ENCODE results near the gene TXNRD3.

The TXNRD3 gene

DNA sequence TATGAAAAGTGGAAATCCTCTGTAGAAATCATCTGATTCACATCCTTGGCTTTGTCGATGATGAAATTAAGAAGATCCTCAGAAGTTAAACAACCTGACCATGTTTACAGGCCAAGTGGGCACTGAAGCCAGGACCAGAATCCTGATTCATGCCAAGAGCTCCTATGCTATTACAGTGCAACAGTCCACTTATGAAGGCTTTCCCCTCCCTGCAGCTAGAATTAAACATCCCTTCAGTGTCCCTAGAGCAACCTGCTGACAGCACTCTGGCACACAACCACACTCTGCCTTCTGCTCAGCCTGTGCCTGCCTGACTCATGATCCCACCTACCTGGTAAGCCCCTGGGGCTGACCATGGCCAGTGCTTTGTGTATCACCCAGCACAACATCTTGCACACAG, 33.8 kb downstream of the TXNRD3 start:
- Histone ChIP-seq H3K27ac (ENCODE audit: low read depth in 2 of 2, low read length in 2 of 2) (no peak overlapping the region), H3K9ac (ENCODE audit: low read depth in 1 of 2, low read length in 2 of 2) (no peak overlapping the region), H3K4me1 (ENCODE audit: control insufficient read depth in 2 of 2, insufficient read depth in 2 of 2, low read length in 2 of 2) (no peaks in the 10 kb centered on the region), H3K4me3 (ENCODE audit: low read length in 2 of 2) (no peak overlapping the region), H3K36me3 (ENCODE audit: control insufficient read depth in 2 of 2, insufficient read depth in 2 of 2, low read length in 2 of 2) (no peaks in the 10 kb centered on the region), H3K27me3 (ENCODE audit: control insufficient read depth in 2 of 2, insufficient read depth in 2 of 2, low read length in 2 of 2) (no peaks in the 10 kb centered on the region), H3K9me3 (ENCODE audit: control insufficient read depth in 2 of 2, low read length in 2 of 2) (no peaks in the 10 kb centered on the region)

DNA sequence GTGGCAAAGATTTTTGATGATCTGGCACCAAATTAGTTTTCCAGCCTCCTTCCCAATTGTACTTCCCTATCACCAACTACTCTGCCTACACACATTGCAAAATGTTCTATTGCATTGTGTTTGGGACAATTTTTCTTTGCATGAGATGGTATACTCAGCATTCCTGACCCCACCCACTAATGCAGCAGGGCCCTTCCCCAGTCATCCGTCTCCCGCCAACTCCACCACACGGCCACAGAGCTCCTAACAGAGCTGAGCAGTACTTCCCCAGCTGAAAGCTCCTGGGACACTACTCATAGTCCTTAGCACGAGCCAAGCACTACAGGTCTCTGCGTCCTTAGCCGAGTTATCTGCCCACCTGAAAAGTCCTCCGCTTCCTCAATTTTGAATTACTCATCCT, 34.2 kb downstream of the TXNRD3 start:
- Histone ChIP-seq H3K9me3 (ENCODE audit: control insufficient read depth in 2 of 2, low read length in 2 of 2) (no peaks in the 10 kb centered on the region), H3K4me1 (ENCODE audit: control insufficient read depth in 2 of 2, insufficient read depth in 2 of 2, low read length in 2 of 2) (no peaks in the 10 kb centered on the region), H3K9ac (ENCODE audit: low read depth in 1 of 2, low read length in 2 of 2) (no peak overlapping the region), H3K27me3 (ENCODE audit: control insufficient read depth in 2 of 2, insufficient read depth in 2 of 2, low read length in 2 of 2) (no peaks in the 10 kb centered on the region), H3K4me3 (ENCODE audit: low read length in 2 of 2) (no peak overlapping the region), H3K36me3 (ENCODE audit: control insufficient read depth in 2 of 2, insufficient read depth in 2 of 2, low read length in 2 of 2) (no peaks in the 10 kb centered on the region), H3K27ac (ENCODE audit: low read depth in 2 of 2, low read length in 2 of 2) (no peak overlapping the region)

DNA sequence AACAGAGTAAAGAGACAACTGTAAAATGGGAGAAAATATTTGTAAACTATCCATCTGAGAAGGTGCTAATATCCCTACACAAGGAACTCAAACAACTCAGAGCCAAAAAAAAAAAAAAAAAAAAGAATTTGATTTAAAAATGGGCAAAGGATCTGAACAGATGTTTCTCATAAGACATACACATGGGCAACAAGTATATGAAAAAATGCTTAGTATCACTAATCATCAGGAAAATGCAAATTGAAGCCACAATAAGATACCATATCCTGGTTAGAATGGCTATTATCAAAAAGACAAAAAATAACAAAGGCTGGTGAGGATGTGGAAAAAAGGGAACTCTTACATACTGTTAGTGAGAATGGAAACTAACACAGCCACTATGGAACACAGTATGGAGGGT, 36.2 kb downstream of the TXNRD3 start:
- Histone ChIP-seq H3K27me3 (ENCODE audit: control insufficient read depth in 2 of 2, insufficient read depth in 2 of 2, low read length in 2 of 2) (no peaks in the 10 kb centered on the region), H3K36me3 (ENCODE audit: control insufficient read depth in 2 of 2, insufficient read depth in 2 of 2, low read length in 2 of 2) (no peaks in the 10 kb centered on the region), H3K9me3 (ENCODE audit: control insufficient read depth in 2 of 2, low read length in 2 of 2) (no peaks in the 10 kb centered on the region), H3K9ac (ENCODE audit: low read depth in 1 of 2, low read length in 2 of 2) (no peak overlapping the region), H3K27ac (ENCODE audit: low read depth in 2 of 2, low read length in 2 of 2) (no peak overlapping the region), H3K4me1 (ENCODE audit: control insufficient read depth in 2 of 2, insufficient read depth in 2 of 2, low read length in 2 of 2) (no peaks in the 10 kb centered on the region), H3K4me3 (ENCODE audit: low read length in 2 of 2) (no peak overlapping the region)

DNA sequence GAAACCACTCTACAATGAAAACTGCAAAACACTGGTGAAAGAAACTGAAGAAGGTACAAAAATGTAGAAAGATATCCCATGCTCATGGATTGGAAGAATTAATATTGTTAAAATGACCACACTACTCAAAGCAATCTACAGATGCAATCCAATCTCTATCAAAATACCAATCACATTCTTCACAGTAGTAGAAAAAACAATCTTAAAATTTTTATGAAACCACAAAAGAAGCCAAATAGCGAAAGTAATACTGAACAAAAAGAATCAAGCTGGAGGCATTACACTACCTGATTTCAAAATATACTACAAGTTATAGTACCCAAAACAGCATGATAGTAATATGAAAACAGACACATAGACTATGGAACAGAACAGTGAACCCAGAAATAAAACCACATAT, 36.9 kb downstream of the TXNRD3 start:
- H3K4me3 ChIP-seq (ENCODE audit: low read length in 2 of 2): no peak overlapping the region
- H3K27me3 ChIP-seq (ENCODE audit: control insufficient read depth in 2 of 2, insufficient read depth in 2 of 2, low read length in 2 of 2): no peaks in the 10 kb centered on the region
- H3K9ac ChIP-seq (ENCODE audit: low read depth in 1 of 2, low read length in 2 of 2): no peak overlapping the region
- H3K36me3 ChIP-seq (ENCODE audit: control insufficient read depth in 2 of 2, insufficient read depth in 2 of 2, low read length in 2 of 2): peaks cover 0 to 3% of the 10 kb centered on the region in 2 donors
- no peaks in the 10 kb centered on the region for H3K4me1 ChIP-seq (ENCODE audit: control insufficient read depth in 2 of 2, insufficient read depth in 2 of 2, low read length in 2 of 2)
- H3K27ac ChIP-seq (ENCODE audit: low read depth in 2 of 2, low read length in 2 of 2): no peak overlapping the region
- H3K9me3 ChIP-seq (ENCODE audit: control insufficient read depth in 2 of 2, low read length in 2 of 2): no peaks in the 10 kb centered on the region

DNA sequence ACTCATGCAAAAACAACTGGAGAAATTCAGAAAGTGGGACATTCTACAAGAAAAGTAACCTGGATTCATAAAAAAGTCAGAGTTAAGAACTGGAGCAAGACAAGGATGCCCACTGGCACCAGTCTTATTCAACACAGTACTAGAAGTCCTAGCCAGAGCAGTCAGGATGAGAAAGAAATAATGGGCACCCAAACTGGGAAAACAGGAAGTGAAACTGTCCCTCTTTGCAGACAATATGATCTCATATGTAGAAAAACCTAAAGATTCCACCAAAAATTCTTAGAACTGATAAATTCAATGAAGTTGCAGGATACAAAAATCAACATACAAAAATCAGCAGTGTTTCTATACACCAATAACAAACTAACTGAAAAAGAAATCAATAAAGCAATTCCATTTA, 37.4 kb downstream of the TXNRD3 start:
- no peaks in the 10 kb centered on the region for H3K4me1 ChIP-seq (ENCODE audit: control insufficient read depth in 2 of 2, insufficient read depth in 2 of 2, low read length in 2 of 2)
- H3K4me3 ChIP-seq (ENCODE audit: low read length in 2 of 2): no peak overlapping the region
- H3K9ac ChIP-seq (ENCODE audit: low read depth in 1 of 2, low read length in 2 of 2): no peak overlapping the region
- no peak overlapping the region for H3K27ac ChIP-seq (ENCODE audit: low read depth in 2 of 2, low read length in 2 of 2)
- H3K27me3 ChIP-seq (ENCODE audit: control insufficient read depth in 2 of 2, insufficient read depth in 2 of 2, low read length in 2 of 2): no peaks in the 10 kb centered on the region
- H3K36me3 ChIP-seq (ENCODE audit: control insufficient read depth in 2 of 2, insufficient read depth in 2 of 2, low read length in 2 of 2): peaks cover 0 to 3% of the 10 kb centered on the region in 2 donors
- no peaks in the 10 kb centered on the region for H3K9me3 ChIP-seq (ENCODE audit: control insufficient read depth in 2 of 2, low read length in 2 of 2)

DNA sequence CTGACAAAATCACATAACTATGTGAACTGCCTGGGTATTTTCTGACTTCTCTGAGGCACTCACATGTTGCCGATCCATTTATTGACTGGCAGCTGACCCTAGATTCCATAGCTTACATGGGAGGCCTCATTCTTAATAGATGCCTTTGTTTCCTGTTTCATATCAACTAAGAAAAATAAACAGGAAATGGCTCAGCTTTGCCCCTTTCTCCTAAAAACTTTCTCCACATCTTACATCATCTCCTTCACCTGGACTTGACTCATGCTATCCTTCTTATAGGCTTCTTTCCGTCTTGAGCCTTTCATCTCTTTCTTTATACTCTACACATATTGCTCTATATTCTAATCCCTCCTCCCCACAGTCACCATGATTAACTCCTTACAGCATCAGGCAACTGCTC, 38.0 kb downstream of the TXNRD3 start:
- Histone ChIP-seq H3K4me3 (ENCODE audit: low read length in 2 of 2) (no peak overlapping the region), H3K9ac (ENCODE audit: low read depth in 1 of 2, low read length in 2 of 2) (no peak overlapping the region), H3K27ac (ENCODE audit: low read depth in 2 of 2, low read length in 2 of 2) (no peak overlapping the region), H3K4me1 (ENCODE audit: control insufficient read depth in 2 of 2, insufficient read depth in 2 of 2, low read length in 2 of 2) (no peaks in the 10 kb centered on the region), H3K9me3 (ENCODE audit: control insufficient read depth in 2 of 2, low read length in 2 of 2) (no peaks in the 10 kb centered on the region), H3K27me3 (ENCODE audit: control insufficient read depth in 2 of 2, insufficient read depth in 2 of 2, low read length in 2 of 2) (no peaks in the 10 kb centered on the region), H3K36me3 (ENCODE audit: control insufficient read depth in 2 of 2, insufficient read depth in 2 of 2, low read length in 2 of 2) (peaks cover 0 to 3% of the 10 kb centered on the region in 2 donors)

DNA sequence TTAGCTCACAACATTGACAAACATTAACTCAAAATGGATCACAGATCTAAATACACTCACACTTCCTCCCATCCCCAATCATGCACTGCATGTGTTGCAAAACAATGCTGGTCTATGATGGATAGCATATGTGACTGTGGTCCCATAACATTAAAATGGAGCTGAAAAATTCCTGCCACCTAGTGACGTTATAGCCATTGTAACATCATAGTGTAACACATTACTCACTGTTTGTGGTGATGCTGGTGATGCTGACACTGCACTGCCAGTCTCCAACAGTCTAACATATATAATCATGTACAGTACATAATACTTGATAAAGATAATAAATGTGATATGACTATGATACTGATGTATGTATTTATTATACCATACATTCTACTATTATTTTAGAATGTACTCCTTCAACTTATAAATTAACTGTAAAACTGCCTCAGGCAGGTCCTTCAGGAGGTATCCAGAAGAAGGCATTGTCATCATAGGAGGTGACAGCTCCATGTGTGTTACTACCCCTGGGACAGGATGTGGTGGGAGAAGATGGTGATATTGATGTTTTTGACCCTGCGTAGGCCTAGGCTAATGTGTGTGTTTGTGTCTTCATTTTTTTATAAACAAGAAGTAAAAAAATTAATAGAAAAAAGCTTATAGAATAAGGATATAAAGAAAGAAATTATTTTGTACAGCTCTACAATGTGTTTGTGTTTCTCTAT, 41.3 kb downstream of the TXNRD3 start:
- Histone ChIP-seq H3K27me3 (ENCODE audit: control insufficient read depth in 2 of 2, insufficient read depth in 2 of 2, low read length in 2 of 2) (no peaks in the 10 kb centered on the region), H3K9me3 (ENCODE audit: control insufficient read depth in 2 of 2, low read length in 2 of 2) (no peaks in the 10 kb centered on the region), H3K4me3 (ENCODE audit: low read length in 2 of 2) (no peak overlapping the region), H3K36me3 (ENCODE audit: control insufficient read depth in 2 of 2, insufficient read depth in 2 of 2, low read length in 2 of 2) (peaks cover 3 to 8% of the 10 kb centered on the region in 2 donors), H3K27ac (ENCODE audit: low read depth in 2 of 2, low read length in 2 of 2) (no peak overlapping the region), H3K4me1 (ENCODE audit: control insufficient read depth in 2 of 2, insufficient read depth in 2 of 2, low read length in 2 of 2) (no peaks in the 10 kb centered on the region), H3K9ac (ENCODE audit: low read depth in 1 of 2, low read length in 2 of 2) (no peak overlapping the region)

DNA sequence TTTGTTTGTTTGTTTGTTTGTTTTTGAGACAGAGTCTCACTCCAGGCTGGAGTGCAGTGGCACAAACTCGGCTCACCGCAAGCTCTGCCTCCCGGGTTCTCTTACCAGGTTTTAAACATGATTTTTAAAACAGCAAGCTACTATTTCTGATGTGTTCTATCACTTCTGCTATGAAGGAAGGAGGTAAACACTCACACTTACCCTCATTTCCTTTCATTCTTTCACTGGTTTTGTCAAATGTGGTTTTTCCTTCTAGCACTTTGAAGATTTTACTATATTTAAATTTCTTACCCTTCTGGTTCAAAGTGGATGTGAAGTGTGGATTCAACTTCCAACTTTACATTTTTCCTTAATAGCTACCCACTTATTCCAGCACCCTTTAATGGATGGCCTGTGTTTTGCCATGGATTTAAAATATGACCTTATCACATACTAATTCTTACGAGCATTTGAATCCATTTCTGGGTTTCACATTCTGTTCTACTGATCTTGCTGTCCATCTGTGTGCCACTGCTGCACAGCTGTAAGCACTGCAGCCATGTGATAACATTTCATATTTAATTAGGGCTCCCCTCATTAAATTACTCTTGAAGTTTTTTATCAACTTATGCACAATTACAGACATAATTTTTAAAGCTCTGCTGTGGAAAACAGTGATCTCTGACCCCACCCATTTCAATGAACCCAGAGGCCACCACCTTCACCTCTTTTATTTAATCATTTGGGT, 42.3 kb downstream of the TXNRD3 start:
- Histone ChIP-seq H3K27ac (ENCODE audit: low read depth in 2 of 2, low read length in 2 of 2) (no peak overlapping the region), H3K9ac (ENCODE audit: low read depth in 1 of 2, low read length in 2 of 2) (no peak overlapping the region), H3K27me3 (ENCODE audit: control insufficient read depth in 2 of 2, insufficient read depth in 2 of 2, low read length in 2 of 2) (no peaks in the 10 kb centered on the region), H3K4me3 (ENCODE audit: low read length in 2 of 2) (no peak overlapping the region), H3K4me1 (ENCODE audit: control insufficient read depth in 2 of 2, insufficient read depth in 2 of 2, low read length in 2 of 2) (no peaks in the 10 kb centered on the region), H3K36me3 (ENCODE audit: control insufficient read depth in 2 of 2, insufficient read depth in 2 of 2, low read length in 2 of 2) (peaks cover 3 to 8% of the 10 kb centered on the region in 2 donors), H3K9me3 (ENCODE audit: control insufficient read depth in 2 of 2, low read length in 2 of 2) (no peaks in the 10 kb centered on the region)

DNA sequence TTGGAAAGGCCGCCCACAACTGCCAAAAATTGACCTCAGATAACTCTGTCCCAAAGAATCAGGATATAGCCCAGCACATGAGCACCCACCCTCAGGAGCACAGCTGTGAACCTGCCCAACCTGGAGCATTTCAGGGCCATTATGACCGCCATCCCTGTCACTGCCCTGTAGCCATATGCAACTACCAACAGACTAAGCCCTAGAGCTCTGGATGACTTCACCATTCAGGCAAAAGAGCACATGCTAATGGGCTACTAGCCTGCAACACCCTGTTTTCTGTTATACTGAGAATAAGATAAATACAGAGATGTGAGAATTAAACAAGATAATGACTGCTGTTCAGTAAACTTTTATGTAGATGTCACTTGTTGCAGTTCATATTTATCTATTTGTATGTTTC, 45.0 kb downstream of the TXNRD3 start:
- no peaks in the 10 kb centered on the region for H3K27me3 ChIP-seq (ENCODE audit: control insufficient read depth in 2 of 2, insufficient read depth in 2 of 2, low read length in 2 of 2)
- H3K4me3 ChIP-seq (ENCODE audit: low read length in 2 of 2): no peak overlapping the region
- H3K9me3 ChIP-seq (ENCODE audit: control insufficient read depth in 2 of 2, low read length in 2 of 2): no peaks in the 10 kb centered on the region
- H3K36me3 ChIP-seq (ENCODE audit: control insufficient read depth in 2 of 2, insufficient read depth in 2 of 2, low read length in 2 of 2): peaks cover 3 to 13% of the 10 kb centered on the region in 2 donors
- H3K4me1 ChIP-seq (ENCODE audit: control insufficient read depth in 2 of 2, insufficient read depth in 2 of 2, low read length in 2 of 2): no peaks in the 10 kb centered on the region
- no peak overlapping the region for H3K27ac ChIP-seq (ENCODE audit: low read depth in 2 of 2, low read length in 2 of 2)
- H3K9ac ChIP-seq (ENCODE audit: low read depth in 1 of 2, low read length in 2 of 2): no peak overlapping the region

DNA sequence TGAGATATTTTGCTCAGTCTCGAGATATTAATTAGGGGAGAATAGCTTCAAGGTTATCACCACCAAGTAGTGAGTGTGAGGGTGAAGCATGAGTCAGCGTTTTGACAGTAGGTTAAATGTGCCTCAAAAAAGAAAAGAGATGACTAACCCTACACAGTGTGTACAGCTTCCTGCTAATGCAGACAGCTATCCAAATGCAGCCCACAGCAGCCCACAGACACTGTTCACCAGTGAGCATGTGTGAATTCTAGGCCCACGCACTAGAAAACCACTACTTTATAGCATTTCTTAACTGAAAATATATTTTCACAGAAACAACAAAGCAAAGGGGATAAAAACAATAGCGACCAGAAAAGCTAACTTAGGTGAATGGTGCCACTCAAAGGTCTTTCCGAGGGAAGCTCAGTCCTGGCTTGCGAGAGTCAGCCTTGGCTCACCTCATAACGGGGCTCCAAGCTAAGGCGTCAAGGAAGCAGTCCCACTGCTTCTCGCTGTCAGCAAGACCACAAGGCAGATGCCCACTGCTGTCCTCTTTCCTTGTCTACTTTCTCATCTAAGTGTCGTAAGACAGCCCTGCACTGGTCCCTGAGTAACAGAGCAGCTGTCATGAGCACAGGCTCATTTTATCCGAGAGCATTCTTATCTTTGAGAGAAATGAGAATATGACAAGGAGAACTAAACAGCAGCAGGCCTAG, 47.6 kb downstream of the TXNRD3 start:
- H3K36me3 ChIP-seq (ENCODE audit: control insufficient read depth in 2 of 2, insufficient read depth in 2 of 2, low read length in 2 of 2): peaks cover 0 to 13% of the 10 kb centered on the region in 2 donors
- no peaks in the 10 kb centered on the region for H3K27me3 ChIP-seq (ENCODE audit: control insufficient read depth in 2 of 2, insufficient read depth in 2 of 2, low read length in 2 of 2)
- H3K27ac ChIP-seq (ENCODE audit: low read depth in 2 of 2, low read length in 2 of 2): no peak overlapping the region
- H3K9ac ChIP-seq (ENCODE audit: low read depth in 1 of 2, low read length in 2 of 2): no peak overlapping the region
- no peaks in the 10 kb centered on the region for H3K4me1 ChIP-seq (ENCODE audit: control insufficient read depth in 2 of 2, insufficient read depth in 2 of 2, low read length in 2 of 2)
- no peaks in the 10 kb centered on the region for H3K9me3 ChIP-seq (ENCODE audit: control insufficient read depth in 2 of 2, low read length in 2 of 2)
- H3K4me3 ChIP-seq (ENCODE audit: low read length in 2 of 2): no peak overlapping the region

Data from mucosa of rectum (tissue), 2 donors.